GM21526 (cell line): ENCODE data around the gene CTIF.

Experiments used
- ATAC-seq: cut with Tn5 transposase; IDR thresholded peaks from one replicate; pipeline ENCODE4 v1.9.1; 2021; ENCODE audit warnings: moderate library complexity; ENCODE audit not compliant: unreplicated experiment, low FRiP score

Gene CTIF

GRCh38 chr18:48719974-48720654 is 181.3 kb downstream of the CTIF start:
- no peak for ATAC-seq

DNA sequence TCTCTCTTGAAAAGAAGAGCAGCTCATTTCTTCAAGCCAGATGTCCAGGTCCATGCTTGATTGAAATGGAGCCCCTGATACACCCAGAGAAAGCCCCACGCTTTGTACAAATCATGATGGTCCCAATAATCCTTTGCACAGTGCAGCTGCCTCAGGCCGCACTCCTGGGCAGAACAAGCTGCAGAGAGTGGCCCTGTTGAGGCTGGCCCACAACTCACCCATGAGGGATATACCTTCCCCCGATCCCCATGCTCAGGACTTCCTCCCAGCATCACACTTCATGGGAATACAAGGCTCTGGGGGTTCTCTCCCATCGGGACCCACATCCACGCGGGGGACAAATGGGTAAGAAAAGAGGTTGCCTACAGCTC is 181.8 kb downstream of the CTIF start:
- ATAC-seq, result no peak

GRCh38 chr18:48721312-48721711 is 182.5 kb downstream of the CTIF start:
- no peak for ATAC-seq

DNA sequence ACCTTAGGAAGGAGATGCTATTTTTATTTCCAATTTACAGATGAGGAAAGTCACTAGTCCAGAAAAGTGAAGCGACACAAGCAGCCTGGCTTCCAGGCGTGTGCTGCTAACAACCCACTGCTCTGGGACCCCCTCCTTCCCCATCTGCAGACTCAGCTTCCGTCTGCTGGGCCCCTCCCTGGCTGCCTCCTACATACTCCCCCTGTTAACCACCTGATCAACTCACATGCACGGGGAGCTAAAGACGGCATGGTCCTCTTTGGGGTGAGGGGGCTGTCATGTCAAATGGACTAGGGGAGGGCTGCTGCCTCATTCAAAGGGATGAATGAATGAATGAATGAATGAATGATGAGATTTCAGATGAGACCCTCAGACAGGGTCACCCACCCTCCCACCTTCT is 184.2 kb downstream of the CTIF start:
- ATAC-seq, result no peak

- ATAC-seq, result no peak
Observed at GRCh38 chr18:48723837-48724236, 185.0 kb downstream of the CTIF start.

- no peak for ATAC-seq
Observed at GRCh38 chr18:48724442-48724841, 185.6 kb downstream of the CTIF start.

DNA sequence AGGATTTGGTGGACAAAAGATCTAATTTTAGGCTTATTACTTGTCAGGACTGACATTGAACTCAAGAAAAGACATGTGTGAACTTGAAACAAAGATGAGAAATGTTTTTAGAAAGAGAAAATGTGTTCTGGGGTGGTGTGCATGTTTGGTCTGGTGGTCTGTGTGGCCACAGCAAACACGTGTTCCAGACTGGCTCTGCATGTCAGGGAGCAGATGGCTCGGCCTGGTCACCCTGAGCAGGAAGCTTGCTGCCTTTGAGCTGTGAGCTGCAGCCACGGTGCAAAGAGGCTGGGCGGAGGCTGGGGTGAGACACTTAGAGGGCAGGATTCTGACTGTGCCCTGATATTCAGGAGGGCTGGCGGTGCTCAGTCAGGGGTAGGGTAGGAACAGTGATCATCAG is 186.1 kb downstream of the CTIF start:
- no peak for ATAC-seq

- no peak for ATAC-seq
Observed at GRCh38 chr18:48725562-48725961, 186.7 kb downstream of the CTIF start.

- no peak for ATAC-seq
Observed at GRCh38 chr18:48727681-48728080, 188.8 kb downstream of the CTIF start.

GRCh38 chr18:48728204-48728833 is 189.5 kb downstream of the CTIF start:
- ATAC-seq, result no peak

DNA sequence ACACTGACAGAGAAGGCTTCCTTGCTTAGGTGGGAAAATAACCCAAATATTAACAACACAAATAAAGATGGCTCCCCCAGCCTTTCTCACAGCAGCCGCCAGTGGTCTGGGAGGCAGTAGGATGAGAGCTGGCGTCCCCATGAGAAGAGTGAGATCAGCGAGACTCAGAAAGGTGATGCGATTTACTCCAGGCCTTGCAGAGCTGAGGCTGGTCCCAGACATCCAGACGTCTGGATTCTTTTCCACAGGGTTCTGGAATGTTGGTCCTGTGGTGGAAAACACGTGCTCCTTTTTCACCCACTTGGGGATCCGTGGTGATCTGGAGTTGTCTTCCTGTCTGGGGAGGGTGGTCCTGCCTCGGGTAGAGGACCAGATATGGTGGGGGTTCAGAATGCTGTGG is 190.6 kb downstream of the CTIF start:
- no peak for ATAC-seq

DNA sequence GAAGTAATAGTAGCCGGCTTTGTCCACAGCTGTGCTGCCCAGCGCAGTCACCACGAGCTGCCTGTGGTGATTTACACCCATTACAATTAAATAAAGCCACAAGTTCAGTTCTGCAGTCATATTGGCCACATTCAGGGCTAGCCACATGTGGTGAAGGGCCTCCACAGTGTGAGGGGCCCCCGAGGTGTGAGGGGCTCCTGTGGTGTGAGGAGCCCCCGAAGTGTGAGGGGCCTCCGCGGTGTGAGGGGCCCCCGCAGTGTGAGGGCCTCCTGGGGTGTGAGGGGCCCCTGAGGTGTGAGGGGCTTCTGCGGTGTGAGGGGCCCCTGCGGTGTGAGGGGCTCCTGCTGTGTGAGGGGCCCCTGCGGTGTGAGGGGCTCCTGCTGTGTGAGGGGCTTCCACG is 191.2 kb downstream of the CTIF start:
- ATAC-seq, result no peak

DNA sequence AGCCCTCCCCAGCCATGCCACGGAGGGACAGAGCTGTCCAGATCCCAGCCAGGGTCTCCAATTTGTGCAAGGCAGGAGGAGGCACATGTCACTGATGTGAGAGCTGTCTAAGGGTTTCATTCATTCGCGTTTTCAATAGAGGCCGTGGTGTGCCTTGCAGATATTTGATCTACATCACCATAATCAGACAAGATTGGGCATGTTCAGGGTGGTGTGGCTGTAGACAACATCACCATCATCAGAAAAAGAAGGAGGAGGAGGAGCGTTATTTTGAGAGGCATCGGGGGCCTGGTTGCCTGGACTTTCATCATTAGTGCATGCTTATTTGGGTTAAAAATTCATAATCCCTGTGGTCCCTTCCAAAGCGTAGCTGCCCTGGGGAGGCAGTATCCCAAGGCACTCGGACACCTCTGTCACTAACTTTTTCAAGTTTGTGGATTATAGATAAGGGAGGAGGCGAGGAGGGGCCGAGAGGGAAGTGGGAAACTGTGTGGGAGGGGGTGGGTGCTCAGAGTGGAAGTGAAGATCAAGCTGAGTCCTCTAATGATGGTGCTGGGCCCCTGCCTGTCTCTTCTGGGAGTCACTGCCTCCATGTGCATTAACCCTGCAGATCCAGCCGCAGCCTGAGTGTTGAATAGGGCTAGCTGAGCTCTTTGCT is 194.1 kb downstream of the CTIF start:
- no peak for ATAC-seq

DNA sequence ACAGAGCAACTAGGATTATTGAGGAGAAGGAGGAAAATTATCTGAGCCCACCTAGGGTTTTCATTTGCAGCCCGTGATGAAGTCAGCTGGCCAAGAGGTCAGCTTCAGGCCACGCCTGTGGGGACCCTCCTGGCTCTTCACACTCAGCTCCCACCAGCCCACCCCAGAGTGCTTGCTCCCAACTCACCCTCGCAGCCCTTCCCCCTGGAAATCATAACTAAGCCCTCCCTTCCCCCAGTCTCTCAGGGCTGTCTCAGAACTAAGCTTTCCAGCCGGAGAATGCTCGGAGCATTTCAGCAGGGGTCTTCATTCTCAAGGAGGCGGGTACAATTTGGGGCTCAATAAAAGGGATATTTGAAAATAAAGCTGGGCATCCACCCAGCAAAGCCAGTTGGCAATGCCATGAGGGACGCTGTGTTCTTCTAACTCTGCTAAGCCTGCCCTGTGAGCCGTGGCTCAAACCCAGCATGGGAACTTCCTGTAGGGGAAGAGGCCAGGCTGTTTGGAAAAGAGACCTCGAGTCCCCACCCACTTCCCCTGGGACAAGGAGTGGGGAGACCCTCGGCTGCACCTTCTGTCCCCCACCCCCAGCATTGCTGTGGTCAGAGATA is 194.9 kb downstream of the CTIF start:
- no peak for ATAC-seq

DNA sequence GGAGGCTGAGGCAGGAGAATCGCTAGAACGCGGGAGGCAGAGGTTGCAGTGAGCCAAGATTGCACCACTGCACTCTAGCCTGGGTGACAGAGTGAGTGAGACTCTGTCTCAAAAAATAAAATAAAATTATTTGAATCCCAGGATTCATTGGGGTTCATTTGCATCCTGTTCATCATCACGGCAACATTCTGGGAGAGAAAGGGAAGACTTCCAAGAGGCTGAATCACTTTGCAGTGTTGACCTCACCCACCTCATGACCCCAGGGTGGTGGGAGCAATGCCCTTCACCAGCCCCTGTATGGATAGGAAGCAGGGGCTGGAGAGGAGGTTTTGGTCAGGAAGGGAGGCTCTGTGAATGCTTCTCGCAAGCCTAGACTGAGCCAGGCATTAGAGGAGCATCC is 195.6 kb downstream of the CTIF start:
- no peak for ATAC-seq

DNA sequence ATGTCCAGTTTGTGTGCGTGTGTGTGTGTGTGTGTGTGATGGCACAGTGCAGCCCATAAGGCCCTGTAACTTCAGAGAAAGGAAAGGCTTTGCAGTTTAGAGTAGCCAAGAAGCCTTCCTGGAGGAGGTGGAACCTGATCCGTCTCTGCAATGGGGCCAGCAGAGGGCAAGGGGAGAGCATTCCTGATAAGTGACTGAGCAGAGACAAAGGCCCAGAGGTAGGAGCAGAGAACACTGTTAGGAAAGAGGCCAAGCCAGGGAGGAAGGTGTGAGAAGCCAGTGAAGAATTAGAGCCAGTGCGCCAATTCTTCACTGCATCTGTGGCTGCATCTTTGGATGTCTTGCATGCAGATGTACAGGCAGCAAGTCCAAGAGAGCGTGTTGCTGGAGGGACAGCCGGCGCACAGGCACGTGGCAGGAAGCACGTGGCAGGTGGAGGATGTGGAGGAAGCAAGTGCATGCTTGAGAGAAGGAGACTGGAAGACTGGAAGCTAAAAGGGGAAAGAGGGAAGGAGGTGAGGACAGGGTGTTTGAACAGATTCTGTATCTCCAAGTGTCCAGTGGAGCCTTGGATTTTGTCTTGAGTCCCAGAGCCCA is 196.3 kb downstream of the CTIF start:
- ATAC-seq, result no peak

DNA sequence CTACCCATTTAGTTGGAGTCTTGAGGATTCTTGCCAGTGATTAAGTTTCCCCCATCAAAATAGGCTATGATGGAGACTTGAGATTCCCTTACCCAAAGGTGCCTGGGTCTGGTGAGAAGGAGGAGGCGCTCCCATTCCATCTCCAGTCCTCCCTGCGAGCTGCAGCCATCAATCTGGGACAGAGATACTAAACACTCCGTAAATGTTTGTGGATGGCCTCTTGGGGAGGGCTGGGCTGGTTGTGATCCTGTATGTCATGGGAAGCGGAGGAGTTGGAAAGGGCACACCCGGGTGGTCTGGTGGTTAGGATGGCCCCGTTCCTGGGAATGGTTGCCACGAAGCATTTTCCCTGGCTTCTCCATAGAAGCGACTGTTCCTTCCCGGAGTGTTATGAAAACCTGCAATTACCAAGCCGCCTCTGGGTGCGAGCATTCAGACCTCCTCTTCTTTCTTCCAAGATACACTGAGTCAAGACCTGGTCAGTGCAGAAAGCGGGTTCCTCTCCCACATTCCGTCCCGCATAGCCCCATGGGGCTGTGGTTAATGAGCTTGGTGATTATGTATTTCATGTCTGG is 196.9 kb downstream of the CTIF start:
- no peak for ATAC-seq

DNA sequence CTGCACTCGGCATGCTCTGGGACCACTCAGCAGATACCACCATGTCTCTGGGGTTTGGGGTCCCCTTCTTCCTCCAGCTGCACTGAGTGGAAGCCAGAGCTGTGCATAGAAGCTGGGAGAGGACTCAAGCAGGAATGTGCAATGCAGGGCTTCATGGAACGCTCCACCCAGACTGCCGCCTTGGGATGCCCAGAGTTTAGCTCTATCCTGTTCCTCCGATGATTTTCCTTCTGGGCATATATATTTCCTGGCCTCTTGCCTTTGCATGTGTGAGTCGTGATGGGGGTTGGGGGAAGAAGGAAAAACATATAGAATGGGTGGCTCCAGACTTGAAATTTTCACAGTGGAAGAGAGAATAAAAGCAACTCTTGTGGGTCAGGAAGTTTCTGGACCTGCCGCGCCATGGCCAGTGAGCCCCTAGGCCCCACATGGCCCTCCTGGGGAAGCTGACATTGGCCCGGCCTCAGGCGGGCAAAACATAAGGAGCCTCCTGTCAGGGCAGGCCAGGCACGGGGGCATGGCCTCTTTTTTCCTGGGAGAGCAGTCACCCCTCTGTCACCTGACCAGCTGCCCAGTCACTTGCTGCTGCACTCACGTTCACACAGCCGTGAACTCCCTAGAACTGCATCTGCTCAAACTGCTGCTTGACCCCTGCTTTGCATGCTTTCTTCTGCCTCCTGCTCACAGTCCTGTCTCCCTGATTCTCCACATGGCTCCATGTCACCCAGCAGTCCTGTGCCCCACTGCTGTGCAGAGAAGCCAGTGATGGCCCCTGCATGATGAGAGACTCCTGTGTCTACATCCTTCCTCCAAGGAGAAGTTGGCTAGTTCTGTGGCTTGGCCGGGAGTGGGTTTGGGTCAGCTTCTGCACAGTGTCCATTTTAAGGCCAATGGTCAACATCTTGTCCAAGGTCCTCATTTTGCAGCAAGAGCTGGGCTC is 197.8 kb downstream of the CTIF start:
- no peak for ATAC-seq

DNA sequence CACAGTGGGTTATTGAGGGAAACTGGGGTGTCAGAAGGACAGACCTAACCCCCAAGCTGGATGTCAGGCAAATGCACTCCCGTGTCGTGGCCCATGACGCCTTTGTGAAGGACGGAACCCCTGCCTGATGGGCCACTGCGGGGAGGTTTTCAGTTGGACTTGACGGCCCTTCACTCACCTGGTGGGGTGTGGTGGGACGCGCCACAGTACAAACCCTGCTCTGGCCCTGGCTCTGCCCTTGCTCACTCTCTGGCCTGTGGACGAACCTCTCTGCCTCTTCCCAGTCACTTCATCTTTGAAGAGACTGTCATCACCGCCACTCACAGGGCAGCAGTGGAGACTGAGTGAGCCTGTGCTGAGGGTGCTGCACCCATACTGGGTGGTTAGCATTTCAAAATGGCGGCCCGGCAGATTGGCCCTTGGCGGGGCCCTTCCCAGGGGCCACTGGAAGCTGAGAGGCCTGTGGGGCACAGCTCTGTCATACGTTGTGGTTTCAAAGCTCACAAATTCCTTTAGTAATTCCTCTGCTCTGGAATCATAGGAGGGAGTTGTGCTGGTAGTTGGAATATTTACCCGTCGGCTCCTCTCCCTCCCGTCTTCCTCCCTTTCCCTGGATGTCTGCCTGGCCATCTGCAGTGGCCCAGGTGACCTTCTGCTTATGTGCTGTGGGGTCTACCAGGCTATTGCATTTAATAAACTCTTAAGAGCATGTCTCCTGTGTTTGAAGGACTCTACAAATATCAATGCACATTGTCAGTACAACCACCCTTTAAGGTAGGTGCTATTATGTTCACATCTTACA is 200.6 kb downstream of the CTIF start:
- no peak for ATAC-seq
